ENCODE measurements around the gene CTIF.

The CTIF gene

GRCh38 chr18:48851599-48851960 is 312.7 kb downstream of the CTIF start:
- Histone ChIP-seq H3K27me3 (ENCODE audit: low read length) (no peaks in the 10 kb centered on the region), H3K4me3 (ENCODE audit: insufficient read depth, low read length, poor library complexity, severe bottlenecking) (no peak overlapping the region), H3K9me3 (ENCODE audit: insufficient read depth, low read length) (no peaks in the 10 kb centered on the region), H3K9ac (ENCODE audit: low read length) (no peak overlapping the region), H3K9me2 (replicated peaks; ENCODE audit: insufficient read depth, low read length) (no peaks in the 10 kb centered on the region), H3K79me2 (ENCODE audit: insufficient read depth, low read length) (no peaks in the 10 kb centered on the region), H3K36me3 (ENCODE audit: low read length) (no peaks in the 10 kb centered on the region), H4K20me1 (ENCODE audit: low read depth, low read length) (no peaks in the 10 kb centered on the region), H2AFZ (ENCODE audit: low read depth, low read length, severe bottlenecking) (no peak overlapping the region), H3K27ac (ENCODE audit: low read depth, low read length) (no peak overlapping the region), H3F3A (ENCODE audit: insufficient read depth) (no peaks in the 10 kb centered on the region), H3K4me2 (ENCODE audit: low read depth, low read length, poor library complexity, severe bottlenecking) (no peak overlapping the region)
- no peak for TF ChIP-seq EZH2phosphoT487 (conservative IDR thresholded peaks at IDR 0.05; ENCODE audit: low read length)

- H2AFZ ChIP-seq (ENCODE audit: low read depth, low read length, severe bottlenecking), result no peak overlapping the region
- H3K27me3 ChIP-seq (ENCODE audit: low read length), result no peaks in the 10 kb centered on the region
- TF ChIP-seq CTCF (IDR thresholded peaks at IDR 0.05; ENCODE audit: insufficient read depth, low read length, poor library complexity, severe bottlenecking), result no peak
- no peak for TF ChIP-seq EZH2phosphoT487 (conservative IDR thresholded peaks at IDR 0.05; ENCODE audit: low read length)
- no peak overlapping the region for H3K9ac ChIP-seq (ENCODE audit: low read length)
- no peaks in the 10 kb centered on the region for H3K36me3 ChIP-seq (ENCODE audit: low read length)
- H3K27ac ChIP-seq (ENCODE audit: low read depth, low read length), result no peak overlapping the region
- no peaks in the 10 kb centered on the region for H3K79me2 ChIP-seq (ENCODE audit: insufficient read depth, low read length)
- no peaks in the 10 kb centered on the region for H3K9me3 ChIP-seq (ENCODE audit: insufficient read depth, low read length)
- H4K20me1 ChIP-seq (ENCODE audit: low read depth, low read length), result no peaks in the 10 kb centered on the region
- no peaks in the 10 kb centered on the region for H3K9me2 ChIP-seq (replicated peaks; ENCODE audit: insufficient read depth, low read length)
- no peak overlapping the region for H3K4me2 ChIP-seq (ENCODE audit: low read depth, low read length, poor library complexity, severe bottlenecking)
- no peaks in the 10 kb centered on the region for H3F3A ChIP-seq (ENCODE audit: insufficient read depth)
- no peak overlapping the region for H3K4me3 ChIP-seq (ENCODE audit: insufficient read depth, low read length, poor library complexity, severe bottlenecking)
Measured at GRCh38 chr18:48852292-48852691, 313.5 kb downstream of the CTIF start.

GRCh38 chr18:48852794-48853193 is 314.0 kb downstream of the CTIF start:
- H4K20me1 ChIP-seq (ENCODE audit: low read depth, low read length), result no peaks in the 10 kb centered on the region
- no peaks in the 10 kb centered on the region for H3F3A ChIP-seq (ENCODE audit: insufficient read depth)
- H3K36me3 ChIP-seq (ENCODE audit: low read length), result no peaks in the 10 kb centered on the region
- no peak overlapping the region for H3K4me3 ChIP-seq (ENCODE audit: insufficient read depth, low read length, poor library complexity, severe bottlenecking)
- TF ChIP-seq EZH2phosphoT487 (conservative IDR thresholded peaks at IDR 0.05; ENCODE audit: low read length), result no peak
- no peak for TF ChIP-seq CTCF (IDR thresholded peaks at IDR 0.05; ENCODE audit: insufficient read depth, low read length, poor library complexity, severe bottlenecking)
- no peaks in the 10 kb centered on the region for H3K9me2 ChIP-seq (replicated peaks; ENCODE audit: insufficient read depth, low read length)
- no peak overlapping the region for H2AFZ ChIP-seq (ENCODE audit: low read depth, low read length, severe bottlenecking)
- no peaks in the 10 kb centered on the region for H3K79me2 ChIP-seq (ENCODE audit: insufficient read depth, low read length)
- H3K4me2 ChIP-seq (ENCODE audit: low read depth, low read length, poor library complexity, severe bottlenecking), result no peak overlapping the region
- H3K27me3 ChIP-seq (ENCODE audit: low read length), result no peaks in the 10 kb centered on the region
- no peaks in the 10 kb centered on the region for H3K9me3 ChIP-seq (ENCODE audit: insufficient read depth, low read length)
- no peak overlapping the region for H3K27ac ChIP-seq (ENCODE audit: low read depth, low read length)
- H3K9ac ChIP-seq (ENCODE audit: low read length), result no peak overlapping the region

- no peaks in the 10 kb centered on the region for H3K9me3 ChIP-seq (ENCODE audit: insufficient read depth, low read length)
- no peak overlapping the region for H3K9ac ChIP-seq (ENCODE audit: low read length)
- H4K20me1 ChIP-seq (ENCODE audit: low read depth, low read length), result no peaks in the 10 kb centered on the region
- no peak overlapping the region for H3K4me3 ChIP-seq (ENCODE audit: insufficient read depth, low read length, poor library complexity, severe bottlenecking)
- H3K27ac ChIP-seq (ENCODE audit: low read depth, low read length), result no peak overlapping the region
- no peaks in the 10 kb centered on the region for H3F3A ChIP-seq (ENCODE audit: insufficient read depth)
- H3K79me2 ChIP-seq (ENCODE audit: insufficient read depth, low read length), result no peaks in the 10 kb centered on the region
- H3K9me2 ChIP-seq (replicated peaks; ENCODE audit: insufficient read depth, low read length), result no peaks in the 10 kb centered on the region
- H3K27me3 ChIP-seq (ENCODE audit: low read length), result no peaks in the 10 kb centered on the region
- H3K4me2 ChIP-seq (ENCODE audit: low read depth, low read length, poor library complexity, severe bottlenecking), result no peak overlapping the region
- no peak for TF ChIP-seq EZH2phosphoT487 (conservative IDR thresholded peaks at IDR 0.05; ENCODE audit: low read length)
- TF ChIP-seq CTCF (IDR thresholded peaks at IDR 0.05; ENCODE audit: insufficient read depth, low read length, poor library complexity, severe bottlenecking), result no peak
- no peaks in the 10 kb centered on the region for H3K36me3 ChIP-seq (ENCODE audit: low read length)
- no peak overlapping the region for H2AFZ ChIP-seq (ENCODE audit: low read depth, low read length, severe bottlenecking)
Measured at GRCh38 chr18:48853588-48853987, 314.8 kb downstream of the CTIF start.
